ENCODE results near the gene ZBTB16.

ZBTB16 gene

GRCh38 chr11:114065094-114065493 lies 5.6 kb downstream of the ZBTB16 start:
- no peak for DNase-seq (ENCODE audit: low read depth)

DNA sequence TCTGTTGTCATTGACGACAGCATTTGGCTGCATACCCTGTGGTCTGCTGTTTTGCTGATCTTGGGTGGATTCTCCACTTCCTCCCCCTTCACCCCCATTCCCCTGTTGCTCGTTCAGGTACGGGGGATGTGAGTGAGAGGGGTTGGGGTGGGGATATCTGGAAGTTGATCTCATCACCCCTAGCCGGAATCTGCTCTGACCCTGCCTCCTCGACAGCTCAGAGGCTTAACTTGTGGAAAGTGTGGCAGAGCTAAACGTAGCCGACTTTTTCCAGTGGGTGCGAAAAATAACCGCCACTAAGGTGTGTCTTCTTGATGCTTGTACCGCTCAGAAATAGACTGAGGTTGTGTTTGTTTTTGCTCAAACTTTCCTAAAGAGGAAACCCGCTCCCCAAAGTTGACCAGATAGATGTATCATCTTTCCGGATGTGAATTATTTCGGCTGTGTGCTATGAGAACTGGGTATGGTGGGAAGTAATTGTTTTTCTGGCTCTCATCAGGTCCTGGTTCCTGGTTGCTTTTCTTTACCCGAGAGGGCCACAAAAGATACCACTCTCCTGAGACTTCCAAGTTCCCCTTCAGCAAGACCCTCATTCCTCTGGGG lies 6.6 kb downstream of the ZBTB16 start:
- no peak for DNase-seq (ENCODE audit: low read depth)

GRCh38 chr11:114068327-114068726 lies 8.8 kb downstream of the ZBTB16 start:
- DNase-seq (ENCODE audit: low read depth): no peak

GRCh38 chr11:114070464-114071139 lies 11.1 kb downstream of the ZBTB16 start:
- DNase-seq (ENCODE audit: low read depth): no peak

DNA sequence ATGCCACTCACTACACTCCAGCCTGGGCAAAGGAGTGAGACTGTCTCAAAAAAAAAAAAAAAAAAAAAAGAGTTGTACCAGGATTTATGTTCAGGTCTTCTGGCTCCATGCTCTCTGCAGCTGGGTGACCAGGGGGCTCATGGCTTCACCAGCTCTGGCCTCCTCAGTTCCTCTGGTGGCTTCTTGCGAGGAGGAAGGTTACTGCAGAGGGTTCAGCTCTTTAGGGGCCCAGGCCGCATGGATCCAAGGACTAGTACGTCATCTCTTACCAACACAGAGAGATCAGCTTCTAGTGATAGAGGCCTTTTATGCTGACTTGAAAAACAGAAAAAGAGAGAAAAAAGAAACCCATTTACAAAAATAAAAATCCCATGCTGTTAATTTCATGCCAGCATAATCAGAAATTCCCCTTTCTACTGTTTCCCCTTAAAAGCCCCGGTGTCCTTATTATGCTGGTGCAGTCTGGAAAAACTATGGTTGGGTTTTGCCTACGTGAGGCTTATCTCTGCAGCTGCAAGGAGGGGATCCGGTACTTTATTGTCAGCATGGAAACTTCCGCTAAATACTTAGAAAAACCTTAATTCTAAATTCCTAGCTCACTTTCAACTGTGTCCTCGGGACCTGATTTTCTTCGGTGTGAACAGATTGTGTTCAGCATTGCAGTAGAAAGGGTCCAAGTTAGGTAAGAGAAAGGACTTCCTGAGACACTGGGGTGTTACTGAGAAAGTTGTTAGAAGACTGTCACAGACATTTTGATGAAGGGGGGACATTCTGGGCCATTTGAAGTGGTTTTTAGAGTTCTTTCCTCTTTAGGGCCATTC lies 13.7 kb downstream of the ZBTB16 start:
- DNase-seq (ENCODE audit: low read depth): no peak

GRCh38 chr11:114073828-114074381 lies 14.4 kb downstream of the ZBTB16 start:
- no peak for DNase-seq (ENCODE audit: low read depth)

DNA sequence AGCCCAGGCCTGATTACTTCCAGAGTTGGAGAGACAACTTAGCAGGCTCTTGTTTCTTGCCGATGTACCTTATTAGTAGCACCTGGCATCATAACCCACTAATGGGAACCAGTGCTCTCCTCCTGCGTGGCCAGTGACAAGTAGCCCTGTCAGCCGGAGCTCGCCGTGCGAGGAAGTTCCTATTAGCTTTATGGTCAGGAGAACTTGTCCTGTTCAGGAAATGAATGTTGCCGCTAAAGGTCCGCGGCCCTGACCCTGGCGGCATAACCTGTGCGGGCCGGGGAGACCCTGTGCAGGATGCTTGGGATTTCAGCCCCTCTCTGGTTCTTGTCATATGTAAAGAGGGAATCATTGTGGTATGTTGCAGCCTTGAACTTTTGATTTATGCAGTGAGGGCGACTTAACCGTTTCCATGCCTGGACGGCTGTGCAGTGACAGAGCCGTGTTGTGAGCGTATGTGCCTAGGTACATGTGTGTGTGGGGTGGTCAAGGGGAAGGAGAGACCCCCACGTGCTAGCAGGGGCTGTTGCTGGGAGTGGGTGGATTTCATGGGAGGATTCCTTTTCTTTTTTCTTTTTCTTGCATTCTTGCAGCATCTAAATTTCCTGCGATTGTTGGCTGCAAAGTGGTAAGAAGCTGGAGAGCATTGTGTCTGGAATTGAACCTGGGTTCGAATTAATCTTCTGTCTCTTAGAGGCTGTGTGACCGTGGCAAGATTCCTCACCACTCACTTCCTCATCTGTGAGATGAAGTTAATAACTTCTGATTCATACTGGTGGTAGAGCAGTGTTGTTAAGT lies 15.2 kb downstream of the ZBTB16 start:
- no peak for DNase-seq (ENCODE audit: low read depth)

- DNase-seq (ENCODE audit: low read depth): no peak
Measured at GRCh38 chr11:114075344-114075610, 15.8 kb downstream of the ZBTB16 start.

- DNase-seq (ENCODE audit: low read depth): no peak
Measured at GRCh38 chr11:114075891-114076441, 16.5 kb downstream of the ZBTB16 start.

DNA sequence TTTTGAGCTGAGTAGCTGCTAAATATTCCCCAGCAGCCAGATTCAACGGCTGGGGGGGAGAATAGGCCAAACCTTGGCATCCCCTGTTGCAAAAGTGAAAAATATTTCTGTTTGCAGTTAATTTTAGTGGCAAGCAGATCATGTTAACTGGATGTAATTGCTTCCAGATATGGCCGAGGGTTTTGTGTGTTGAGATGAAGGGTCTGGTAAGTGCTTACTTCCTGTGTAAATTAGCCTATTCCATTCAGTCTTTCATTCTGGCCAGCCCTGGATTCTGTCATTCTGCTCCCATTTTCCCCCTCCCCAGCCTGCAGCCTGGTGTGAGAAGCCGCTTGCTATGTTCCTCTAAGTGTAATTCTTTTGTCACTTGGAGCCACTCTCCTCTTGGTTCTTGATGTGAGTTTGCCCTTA lies 17.4 kb downstream of the ZBTB16 start:
- DNase-seq (ENCODE audit: low read depth): no peak

DNA sequence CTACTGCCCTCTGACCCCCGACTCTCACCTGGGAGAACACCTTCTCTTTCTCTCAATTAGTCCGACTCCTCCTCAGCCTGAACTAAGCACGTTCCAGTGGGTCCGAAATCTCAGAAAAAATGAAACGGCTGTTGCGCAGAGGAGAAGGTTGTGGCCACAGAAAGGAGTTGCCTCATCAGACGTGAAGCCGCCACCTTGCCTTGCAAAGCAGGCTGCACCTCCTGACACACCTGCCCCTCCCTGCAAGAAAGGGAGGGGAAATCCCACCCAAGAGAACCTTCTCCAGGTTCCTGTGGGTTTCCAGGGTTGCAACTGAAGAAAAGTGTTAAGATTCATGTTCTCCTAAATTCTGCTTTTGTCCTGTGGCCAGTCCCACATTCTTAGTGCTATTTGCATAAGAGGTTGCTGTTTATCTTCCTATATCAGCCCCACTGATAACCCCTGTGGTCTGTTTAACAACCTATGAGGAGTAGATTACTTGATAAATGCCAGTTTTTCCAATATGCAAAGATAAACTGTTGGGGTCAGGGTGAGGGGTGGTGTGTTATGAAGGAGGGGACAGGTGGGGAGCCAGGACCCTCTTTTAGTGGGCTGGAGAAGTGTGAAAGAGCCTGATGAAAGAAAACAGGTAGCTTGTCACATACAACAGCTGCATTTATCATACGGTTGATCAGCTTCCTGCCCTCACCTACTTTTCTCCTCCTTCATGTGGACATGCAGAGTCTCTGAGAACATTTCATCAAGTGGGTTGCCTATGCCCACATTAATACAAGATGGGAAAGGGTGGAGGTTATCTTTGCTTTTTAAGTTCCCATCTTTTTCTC lies 18.2 kb downstream of the ZBTB16 start:
- no peak for DNase-seq (ENCODE audit: low read depth)

GRCh38 chr11:114078423-114078822 lies 18.9 kb downstream of the ZBTB16 start:
- no peak for DNase-seq (ENCODE audit: low read depth)

- DNase-seq (ENCODE audit: low read depth): no peak
Measured at GRCh38 chr11:114079511-114080065, 20.1 kb downstream of the ZBTB16 start.

- DNase-seq (ENCODE audit: low read depth): no peak
Measured at GRCh38 chr11:114080219-114080618, 20.7 kb downstream of the ZBTB16 start.

- DNase-seq (ENCODE audit: low read depth): no peak
Measured at GRCh38 chr11:114080769-114081168, 21.3 kb downstream of the ZBTB16 start.

DNA sequence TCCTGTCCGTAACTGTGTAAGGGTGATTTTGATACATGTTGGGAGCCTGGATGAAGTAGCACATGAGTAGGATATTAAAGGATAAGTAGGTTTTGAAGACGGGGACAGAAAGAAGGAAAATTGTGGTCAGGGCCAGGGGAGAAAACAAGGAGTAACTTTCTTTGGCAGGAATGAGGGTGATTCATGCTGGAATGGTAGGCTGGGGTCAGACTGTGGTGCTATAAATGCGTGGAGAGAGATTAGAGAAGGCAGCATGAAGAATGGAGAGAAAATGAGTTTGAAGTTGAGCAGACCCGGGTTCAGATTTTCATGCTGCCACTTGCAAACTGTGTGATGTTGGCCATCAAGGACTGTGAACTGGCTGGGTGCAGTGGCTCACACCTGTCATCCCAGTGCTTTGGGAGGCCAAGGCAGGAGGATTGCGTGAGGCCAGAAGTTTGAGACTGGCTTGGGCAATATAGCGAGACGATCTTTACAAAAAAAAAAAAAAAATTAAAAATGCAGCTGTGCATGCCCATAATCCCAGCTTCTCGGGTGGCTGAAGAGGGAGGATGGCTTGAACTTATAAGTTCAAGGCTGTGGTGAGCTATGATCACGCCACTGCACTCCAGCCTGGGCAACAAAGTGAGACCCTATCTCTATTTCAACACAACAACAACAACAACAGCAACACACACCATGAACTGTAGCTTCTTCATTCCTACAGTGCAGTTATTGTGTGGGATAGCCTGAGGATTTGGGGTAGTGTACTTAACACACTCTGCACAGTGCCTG lies 22.3 kb downstream of the ZBTB16 start:
- no peak for DNase-seq (ENCODE audit: low read depth)

- DNase-seq (ENCODE audit: low read depth): no peak
Measured at GRCh38 chr11:114082415-114082748, 22.9 kb downstream of the ZBTB16 start.

DNA sequence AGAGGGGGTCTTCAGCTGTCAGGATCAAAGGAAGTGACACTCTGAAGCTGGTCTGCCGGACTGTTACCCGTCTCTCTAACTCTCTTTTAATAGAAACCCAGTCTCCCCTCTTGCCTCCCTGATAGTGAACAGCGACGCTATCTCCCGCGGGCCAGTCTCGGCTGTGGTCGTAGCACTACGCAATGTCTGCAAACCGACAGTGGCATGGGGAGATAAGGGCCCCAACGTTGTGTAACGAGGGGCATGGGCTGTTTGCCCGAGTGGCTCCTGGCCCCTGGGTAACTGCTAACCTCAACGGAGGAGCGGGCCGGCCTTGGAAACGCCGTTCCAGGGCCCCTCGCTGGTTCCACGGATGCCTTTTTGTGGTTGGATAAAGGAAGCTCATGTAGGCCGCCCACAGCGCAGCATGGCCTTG lies 23.3 kb downstream of the ZBTB16 start:
- no peak for DNase-seq (ENCODE audit: low read depth)

DNA sequence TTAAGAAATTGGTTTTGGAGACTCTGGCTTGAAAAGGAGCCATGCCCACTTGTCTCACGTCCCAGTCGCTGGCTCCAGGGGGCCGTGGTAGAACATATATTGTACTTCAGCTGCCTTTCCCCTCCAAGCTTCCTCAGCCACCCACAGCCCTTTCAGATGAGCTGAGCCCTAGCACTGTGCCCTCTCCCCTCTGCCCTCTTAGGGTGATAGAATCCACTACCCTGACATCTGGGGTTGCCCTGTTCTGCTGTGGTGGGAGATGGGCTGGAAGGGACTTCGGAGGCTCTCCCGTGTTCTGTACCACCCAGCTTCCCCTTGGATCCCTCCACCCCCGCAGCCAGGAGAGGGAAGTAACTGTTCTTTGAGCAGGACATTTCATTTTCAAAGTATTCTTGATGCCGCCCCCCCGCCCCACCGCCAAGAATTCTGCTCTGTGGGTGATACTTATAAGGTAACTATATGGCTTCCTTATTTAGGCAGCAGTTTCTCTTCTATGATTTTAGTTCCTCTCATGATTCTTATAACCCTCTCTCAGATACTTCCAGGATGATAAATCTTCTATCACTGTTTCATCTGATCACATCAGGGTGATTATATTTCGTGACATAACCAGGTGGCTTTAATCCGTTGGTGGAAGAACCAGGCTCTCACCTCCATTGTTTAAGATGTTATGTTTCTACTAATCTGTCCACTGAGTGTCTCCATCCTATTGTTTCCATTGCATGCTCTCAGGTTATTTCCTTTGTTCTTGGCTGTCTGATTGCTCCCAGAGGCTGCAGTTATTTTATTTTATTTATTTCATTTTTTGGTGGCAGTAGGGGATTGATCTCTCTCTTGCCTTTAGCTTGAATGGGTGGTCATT lies 24.1 kb downstream of the ZBTB16 start:
- DNase-seq (ENCODE audit: low read depth): no peak

All from stimulated activated CD4-positive, alpha-beta T cell treated with anti-CD3 and anti-CD28 coated beads, Interleukin-2, amount 100 ng/mL, for 4 hours (primary cell).